Muscle layer of colon (tissue), 2 donors: Measurements from ENCODE around the gene PKM.
"Not testable (repeated sequence)": the region's sequence is repeated elsewhere in the genome, so short reads cannot be mapped to it uniquely, and the experiment has no call there.

Experiments used
- H3K27ac ChIP-seq: one replicate; pipeline ENCODE4 v1.7.0; 2013; ENCODE audit warnings: low read depth, mild to moderate bottlenecking, low read length, moderate library complexity
- H3K27me3 ChIP-seq, 2 donors: one replicate each; pipeline ENCODE4 v1.7.0; 2013; ENCODE audit warnings: low read length in 2 of 2, mild to moderate bottlenecking in 2 of 2; ENCODE audit not compliant: insufficient read depth in 2 of 2, control insufficient read depth in 1 of 2
- H3K36me3 ChIP-seq: one replicate; pipeline ENCODE4 v1.7.0; 2013; ENCODE audit warnings: mild to moderate bottlenecking, low read length; ENCODE audit not compliant: insufficient read depth
- H3K4me1 ChIP-seq: one replicate; pipeline ENCODE4 v1.7.0; 2013; ENCODE audit warnings: mild to moderate bottlenecking, low read length; ENCODE audit not compliant: insufficient read depth
- H3K4me3 ChIP-seq, 2 donors: one replicate each; pipeline ENCODE4 v1.7.0; 2013; ENCODE audit warnings: low read length in 2 of 2, low read depth in 1 of 2, mild to moderate bottlenecking in 1 of 2, moderate library complexity in 1 of 2
- H3K9ac ChIP-seq: one replicate; pipeline ENCODE4 v1.7.0; 2013; ENCODE audit warnings: low read length
- H3K9me3 ChIP-seq: one replicate; pipeline ENCODE4 v1.7.0; 2013; ENCODE audit warnings: mild to moderate bottlenecking, low read length
- donor health status: abdominal sarcoma.
- donor health status: Adenocarcinoma of cecum.

The PKM gene

GRCh38 chr15:72231066-72231832 lies at the start of gene PKM:
Gene PKM, minus strand, starts transcription at chr15:72231190. Its CDS starts 12,093 bp downstream, at chr15:72219097.
- Histone ChIP-seq H3K27ac (peak within 1 kb of the TSS; percentile 98), H3K36me3 (no peaks in the 10 kb centered on the region), H3K4me3 (peak within 1 kb of the TSS; percentile 86 to 91), H3K9me3 (no peaks in the 10 kb centered on the region), H3K9ac (peak within 1 kb of the TSS; percentile 81), H3K4me1 (peaks cover 38% of the 10 kb centered on the region), H3K27me3 (no peaks in the 10 kb centered on the region)

- H3K9me3 ChIP-seq: no peaks in the 10 kb centered on the region
- no peak overlapping the region for H3K9ac ChIP-seq
- no peak overlapping the region for H3K27ac ChIP-seq
- H3K4me3 ChIP-seq: no peak overlapping the region
- no peaks in the 10 kb centered on the region for H3K27me3 ChIP-seq
- no peaks in the 10 kb centered on the region for H3K4me1 ChIP-seq
- no peaks in the 10 kb centered on the region for H3K36me3 ChIP-seq
Measured at GRCh38 chr15:72280751-72281150, 49.8 kb upstream of the PKM start.

GRCh38 chr15:72278737-72279136 lies 47.7 kb upstream of the PKM start:
- Histone ChIP-seq H3K4me1 (no peaks in the 10 kb centered on the region), H3K4me3 (no peak overlapping the region), H3K27me3 (no peaks in the 10 kb centered on the region), H3K9me3 (no peaks in the 10 kb centered on the region), H3K9ac (no peak overlapping the region), H3K27ac (no peak overlapping the region), H3K36me3 (no peaks in the 10 kb centered on the region)

GRCh38 chr15:72276326-72276700 lies 45.3 kb upstream of the PKM start:
- Histone ChIP-seq H3K9ac (no peak overlapping the region), H3K27ac (no peak overlapping the region)

GRCh38 chr15:72275635-72276325 lies 44.8 kb upstream of the PKM start:
- H3K4me1 ChIP-seq: peaks cover 19% of the 10 kb centered on the region
- not testable (repeated sequence) for H3K4me3 ChIP-seq, H3K9me3 ChIP-seq, H3K36me3 ChIP-seq, H3K27ac ChIP-seq, H3K27me3 ChIP-seq, H3K9ac ChIP-seq

More at GRCh38 chr15:72276326-72276700, 45.3 kb upstream of the PKM start:
- H3K9me3 ChIP-seq: no peaks in the 10 kb centered on the region
- H3K27me3 ChIP-seq: no peaks in the 10 kb centered on the region
- H3K4me3 ChIP-seq: no peak overlapping the region
- peaks cover 13% of the 10 kb centered on the region for H3K4me1 ChIP-seq
- no peaks in the 10 kb centered on the region for H3K36me3 ChIP-seq

DNA sequence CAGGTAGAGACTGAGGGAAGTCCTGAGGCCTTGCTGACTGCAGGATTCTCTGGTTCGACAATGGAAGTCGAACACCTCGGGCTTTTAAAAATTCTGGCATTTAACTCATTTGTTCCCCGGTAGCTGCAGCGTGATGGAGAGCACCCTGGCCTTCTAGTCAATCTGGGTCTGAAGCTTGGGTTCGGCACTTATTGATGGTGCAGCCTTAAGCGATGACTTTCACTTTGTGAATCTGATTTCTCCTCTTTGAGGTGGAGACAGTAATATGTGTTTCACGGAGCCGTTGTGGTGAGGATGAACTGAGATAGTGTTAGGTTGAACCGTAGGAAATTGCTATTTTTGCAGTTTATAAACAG lies 42.0 kb upstream of the PKM start:
- H3K9me3 ChIP-seq: no peaks in the 10 kb centered on the region
- H3K4me1 ChIP-seq: peaks cover 19% of the 10 kb centered on the region
- H3K27ac ChIP-seq: peak overlapping the region; percentile 35
- no peaks in the 10 kb centered on the region for H3K27me3 ChIP-seq
- peak overlapping the region; percentile 35 for H3K9ac ChIP-seq
- H3K36me3 ChIP-seq: peaks cover 11% of the 10 kb centered on the region
- peak overlapping the region; percentile 0 to 66 for H3K4me3 ChIP-seq

- Histone ChIP-seq H3K27me3 (no peaks in the 10 kb centered on the region), H3K9ac (peak within 1 kb of the TSS; percentile 35), H3K36me3 (peaks cover 17% of the 10 kb centered on the region), H3K9me3 (no peaks in the 10 kb centered on the region), H3K27ac (peak within 1 kb of the TSS; percentile 93), H3K4me3 (peak within 1 kb of the TSS; percentile 76 to 83), H3K4me1 (peaks cover 19% of the 10 kb centered on the region)
Measured at GRCh38 chr15:72272213-72272996, 41.4 kb upstream of the PKM start, which contains the start of gene PARP6. Gene PARP6, minus strand, starts transcription at chr15:72272554. Its CDS starts 5,077 bp downstream, at chr15:72267477.

- H3K27me3 ChIP-seq: no peaks in the 10 kb centered on the region
- H3K9ac ChIP-seq: peak overlapping the region; percentile 22
- no peaks in the 10 kb centered on the region for H3K9me3 ChIP-seq
- peak overlapping the region; percentile 76 to 83 for H3K4me3 ChIP-seq
- H3K27ac ChIP-seq: peak overlapping the region; percentile 93
- H3K4me1 ChIP-seq: peaks cover 19% of the 10 kb centered on the region
- H3K36me3 ChIP-seq: peaks cover 22% of the 10 kb centered on the region
Measured at GRCh38 chr15:72271895-72272212, 40.9 kb upstream of the PKM start.

DNA sequence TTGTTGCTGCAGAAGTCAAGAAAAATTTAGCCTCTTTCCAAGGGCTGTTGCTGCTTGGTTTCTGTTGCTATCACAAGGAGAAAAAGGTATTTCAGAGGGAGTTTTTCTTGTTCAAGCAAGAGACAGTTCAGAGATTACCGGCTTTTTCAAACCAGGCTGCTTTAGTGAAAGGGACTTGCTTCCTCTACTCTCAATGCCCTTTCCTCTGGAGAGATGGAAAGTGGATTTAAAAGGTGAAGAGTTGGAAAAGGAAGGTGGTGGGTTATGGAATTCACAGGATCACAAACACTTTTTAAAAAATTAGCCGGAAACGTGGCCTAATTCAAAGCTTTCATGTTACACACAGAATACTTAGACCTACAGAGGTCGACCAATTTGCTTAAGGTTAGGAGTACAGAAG lies 40.2 kb upstream of the PKM start:
- Histone ChIP-seq H3K9ac (peak overlapping the region; percentile 22), H3K4me3 (peak overlapping the region in 1 of 2 donors; percentile 76)

DNA sequence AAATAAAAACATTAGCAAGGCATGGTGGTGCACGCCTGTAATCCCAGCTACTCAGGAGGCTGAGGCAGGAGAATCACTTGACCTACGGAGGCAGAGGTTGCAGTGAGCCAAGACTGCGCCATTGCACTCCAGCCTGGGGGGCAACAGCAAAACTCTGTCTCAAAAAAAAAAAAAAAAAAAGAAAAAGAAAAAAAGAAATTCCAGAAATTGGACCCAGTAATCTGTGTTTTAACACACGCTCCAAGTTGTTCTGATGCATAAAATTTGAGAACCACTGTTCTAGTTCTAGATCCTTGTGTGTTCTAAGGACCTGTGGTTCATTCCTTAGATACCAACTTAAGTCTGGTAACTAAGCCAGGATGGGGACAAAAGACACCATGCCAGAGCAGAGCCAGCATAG lies 38.7 kb upstream of the PKM start:
- H3K27me3 ChIP-seq: no peaks in the 10 kb centered on the region
- peaks cover 19% of the 10 kb centered on the region for H3K4me1 ChIP-seq
- no peak overlapping the region for H3K4me3 ChIP-seq
- no peak overlapping the region for H3K9ac ChIP-seq
- peaks cover 43% of the 10 kb centered on the region for H3K36me3 ChIP-seq
- no peak overlapping the region for H3K27ac ChIP-seq
- H3K9me3 ChIP-seq: no peaks in the 10 kb centered on the region

More for the DNA sequence above, 40.2 kb upstream of the PKM start:
- H3K36me3 ChIP-seq: peaks cover 28% of the 10 kb centered on the region
- H3K27ac ChIP-seq: peak overlapping the region; percentile 93
- H3K27me3 ChIP-seq: no peaks in the 10 kb centered on the region
- peaks cover 19% of the 10 kb centered on the region for H3K4me1 ChIP-seq
- H3K9me3 ChIP-seq: no peaks in the 10 kb centered on the region

- Histone ChIP-seq H3K9ac (no peak overlapping the region), H3K4me1 (no peaks in the 10 kb centered on the region), H3K4me3 (no peak overlapping the region), H3K27ac (no peak overlapping the region), H3K9me3 (no peaks in the 10 kb centered on the region), H3K27me3 (no peaks in the 10 kb centered on the region), H3K36me3 (peaks cover 88% of the 10 kb centered on the region)
Measured at GRCh38 chr15:72265031-72265430, 34.0 kb upstream of the PKM start.
